OCI-LY3 (cell line): ENCODE results near the gene MARCHF3.

Source experiments
- EZH2phosphoT487 ChIP-seq: fragments of 200-600 bp; shearing (Covaris generic); IDR thresholded peaks from 2 replicates; pipeline ENCODE4 v1.6.1; 2018; ENCODE audit warnings: antibody characterized with exemption, mixed run types, low read depth
- TF ChIP-seq, protein P1 (sequence below): fragments of 200-600, 300-600 bp; sonication (generic); IDR thresholded peaks from 2 replicates; pipeline ENCODE4 v1.5.1; 2014; ENCODE audit warnings: antibody characterized with exemption, low read length, low read depth

DNA sequence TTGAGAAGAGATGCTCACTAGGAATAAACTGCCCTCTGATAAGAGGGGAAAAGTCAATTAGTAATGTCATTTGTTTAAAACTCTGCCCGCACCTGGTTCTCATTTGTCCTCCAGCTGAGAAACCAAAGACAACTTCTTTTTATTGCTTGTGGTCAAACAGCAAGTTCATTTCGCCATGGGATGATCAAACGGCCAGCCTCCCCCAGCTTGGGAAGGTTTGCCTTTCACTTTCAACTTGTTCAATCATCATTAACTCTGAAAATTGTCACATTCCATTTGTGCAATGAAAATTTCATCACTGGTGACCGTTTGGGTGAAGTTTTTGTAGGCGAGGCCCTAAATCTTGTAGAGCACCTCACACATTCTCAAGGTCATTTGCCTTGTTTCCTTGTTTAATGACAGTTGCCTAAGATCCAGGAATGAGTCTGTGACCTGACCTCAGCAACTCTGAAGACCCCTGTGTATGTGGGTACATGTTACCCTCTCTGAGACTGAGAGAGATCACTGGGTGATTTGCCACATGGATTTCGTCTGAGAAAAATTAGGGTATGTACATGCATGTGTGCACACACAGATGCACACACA is 117.7 kb downstream of the MARCHF3 start:
- TF ChIP-seq, protein P1, sequence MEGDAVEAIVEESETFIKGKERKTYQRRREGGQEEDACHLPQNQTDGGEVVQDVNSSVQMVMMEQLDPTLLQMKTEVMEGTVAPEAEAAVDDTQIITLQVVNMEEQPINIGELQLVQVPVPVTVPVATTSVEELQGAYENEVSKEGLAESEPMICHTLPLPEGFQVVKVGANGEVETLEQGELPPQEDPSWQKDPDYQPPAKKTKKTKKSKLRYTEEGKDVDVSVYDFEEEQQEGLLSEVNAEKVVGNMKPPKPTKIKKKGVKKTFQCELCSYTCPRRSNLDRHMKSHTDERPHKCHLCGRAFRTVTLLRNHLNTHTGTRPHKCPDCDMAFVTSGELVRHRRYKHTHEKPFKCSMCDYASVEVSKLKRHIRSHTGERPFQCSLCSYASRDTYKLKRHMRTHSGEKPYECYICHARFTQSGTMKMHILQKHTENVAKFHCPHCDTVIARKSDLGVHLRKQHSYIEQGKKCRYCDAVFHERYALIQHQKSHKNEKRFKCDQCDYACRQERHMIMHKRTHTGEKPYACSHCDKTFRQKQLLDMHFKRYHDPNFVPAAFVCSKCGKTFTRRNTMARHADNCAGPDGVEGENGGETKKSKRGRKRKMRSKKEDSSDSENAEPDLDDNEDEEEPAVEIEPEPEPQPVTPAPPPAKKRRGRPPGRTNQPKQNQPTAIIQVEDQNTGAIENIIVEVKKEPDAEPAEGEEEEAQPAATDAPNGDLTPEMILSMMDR, result no peak
- TF ChIP-seq EZH2phosphoT487, result no peak
